HG03060 (cell line): ENCODE measurements around the gene COMMD1.
"Not testable (repeated sequence)": the region's sequence is repeated elsewhere in the genome, so short reads cannot be mapped to it uniquely, and the experiment has no call there.

Source experiments
- ATAC-seq: cut with Tn5 transposase; IDR thresholded peaks from one replicate; pipeline ENCODE4 v1.9.1; 2021; ENCODE audit warnings: low read depth, moderate number of reproducible peaks; ENCODE audit not compliant: unreplicated experiment

Gene COMMD1

GRCh38 chr2:61922714-61923113, 17.2 kb downstream of the COMMD1 start:
- no peak for ATAC-seq

- ATAC-seq = no peak
These were observed 19.6 kb downstream of the COMMD1 start for GRCh38 chr2:61924895-61925663.

- ATAC-seq = no peak
These were observed 21.3 kb downstream of the COMMD1 start for GRCh38 chr2:61926531-61927477.

GRCh38 chr2:61928826-61929461, 23.5 kb downstream of the COMMD1 start:
- ATAC-seq = no peak

- ATAC-seq = no peak
These were observed 31.6 kb downstream of the COMMD1 start for GRCh38 chr2:61937098-61937497.

- no peak for ATAC-seq
These were observed 32.4 kb downstream of the COMMD1 start for GRCh38 chr2:61937886-61938285.

- ATAC-seq = no peak
These were observed 33.0 kb downstream of the COMMD1 start for GRCh38 chr2:61938511-61938910.

- ATAC-seq = no peak
These were observed 37.8 kb downstream of the COMMD1 start for GRCh38 chr2:61943251-61943650.

- ATAC-seq = no peak
These were observed 41.2 kb downstream of the COMMD1 start for GRCh38 chr2:61946666-61947065.

GRCh38 chr2:61948661-61949457, 43.4 kb downstream of the COMMD1 start:
- no peak for ATAC-seq

- ATAC-seq = no peak
These were observed 43.9 kb downstream of the COMMD1 start for GRCh38 chr2:61949458-61949713.

- ATAC-seq = no peak
These were observed 44.5 kb downstream of the COMMD1 start for GRCh38 chr2:61949714-61950560.

GRCh38 chr2:61950571-61951315, 45.3 kb downstream of the COMMD1 start:
- no peak for ATAC-seq

- no peak for ATAC-seq
These were observed 46.4 kb downstream of the COMMD1 start for GRCh38 chr2:61951881-61952280.

- no peak for ATAC-seq
These were observed 46.8 kb downstream of the COMMD1 start for GRCh38 chr2:61952288-61952687.

GRCh38 chr2:61954856-61955255, 49.4 kb downstream of the COMMD1 start:
- not testable (repeated sequence) for ATAC-seq

GRCh38 chr2:61959381-61960293, 54.2 kb downstream of the COMMD1 start:
- ATAC-seq = no peak
